Cardiac muscle cell (in vitro differentiated cells and primary cell): Measurements from ENCODE around the gene TCF4. TPM values are rescaled to one million over a fixed set of nuclear protein-coding genes. Genes with fewer than 3 reads are reported as not detected.
"Not testable (repeated sequence)": the region's sequence is repeated elsewhere in the genome, so short reads cannot be mapped to it uniquely, and the experiment has no call there.

ENCODE experiments used
- DNase-seq, 2 donors: peaks; one replicate each; pipeline versions ENCODE4 v3.0.0 to v3.0.0-alpha.2; 2010 to 2017; ENCODE audit warnings: low read depth in 1 of 2, low spot score in 1 of 2
- H3K27ac ChIP-seq: fragments of 200-600 bp; sonication (generic); 2 replicates; pipeline ENCODE4 v1.5.1; 2016
- H3K27me3 ChIP-seq: fragments of 200-600 bp; sonication (generic); 2 replicates; pipeline ENCODE4 v1.6.0; 2016; ENCODE audit warnings: control low read depth
- H3K36me3 ChIP-seq: fragments of 200-600 bp; sonication (generic); 2 replicates; pipeline ENCODE4 v1.5.1; 2016; ENCODE audit warnings: control low read depth
- H3K4me1 ChIP-seq: fragments of 200-600 bp; sonication (generic); 2 replicates; pipeline ENCODE4 v1.8.1; 2017; ENCODE audit warnings: low read depth, mild to moderate bottlenecking, mixed run types
- H3K4me3 ChIP-seq: fragments of 200-600 bp; sonication (generic); 2 replicates; pipeline ENCODE4 v1.5.1; 2016; ENCODE audit warnings: mild to moderate bottlenecking
- H3K9me3 ChIP-seq: fragments of 200-600 bp; sonication (generic); 2 replicates; pipeline ENCODE4 v1.5.1; 2017; ENCODE audit warnings: low read depth, mild to moderate bottlenecking, control low read depth
- polyA plus RNA-seq: library from polyadenylated mRNA; unstranded; fragments of >200 nt; fragmentation: Nextera tagmentation; extraction: Ambion mirVana; gene quantifications from 2 replicates; pipeline ENCODE4 v1.2.1, GENCODE V29; 2016
- total RNA-seq: library from RNA; depleted of rRNA; stranded (reverse); fragments of >200 nt; gene quantifications from 2 replicates; pipeline ENCODE4 v1.2.3, GENCODE V29; 2016
- TF ChIP-seq, protein P1 (sequence below): IDR thresholded peaks from 2 replicates; pipeline ENCODE4 v1.5.1; 2012; ENCODE audit warnings: low read depth, mild to moderate bottlenecking, low read length

The TCF4 gene
- total and polyA plus RNA-seq, 2 experiments from 2014 or later: 38.3 to 59.2 TPM

- H3K9me3 ChIP-seq: no peaks in the 10 kb centered on the region
- no peak overlapping the region for H3K4me3 ChIP-seq
- no peaks in the 10 kb centered on the region for H3K36me3 ChIP-seq
- no peaks in the 10 kb centered on the region for H3K27me3 ChIP-seq
- TF ChIP-seq, protein P1, sequence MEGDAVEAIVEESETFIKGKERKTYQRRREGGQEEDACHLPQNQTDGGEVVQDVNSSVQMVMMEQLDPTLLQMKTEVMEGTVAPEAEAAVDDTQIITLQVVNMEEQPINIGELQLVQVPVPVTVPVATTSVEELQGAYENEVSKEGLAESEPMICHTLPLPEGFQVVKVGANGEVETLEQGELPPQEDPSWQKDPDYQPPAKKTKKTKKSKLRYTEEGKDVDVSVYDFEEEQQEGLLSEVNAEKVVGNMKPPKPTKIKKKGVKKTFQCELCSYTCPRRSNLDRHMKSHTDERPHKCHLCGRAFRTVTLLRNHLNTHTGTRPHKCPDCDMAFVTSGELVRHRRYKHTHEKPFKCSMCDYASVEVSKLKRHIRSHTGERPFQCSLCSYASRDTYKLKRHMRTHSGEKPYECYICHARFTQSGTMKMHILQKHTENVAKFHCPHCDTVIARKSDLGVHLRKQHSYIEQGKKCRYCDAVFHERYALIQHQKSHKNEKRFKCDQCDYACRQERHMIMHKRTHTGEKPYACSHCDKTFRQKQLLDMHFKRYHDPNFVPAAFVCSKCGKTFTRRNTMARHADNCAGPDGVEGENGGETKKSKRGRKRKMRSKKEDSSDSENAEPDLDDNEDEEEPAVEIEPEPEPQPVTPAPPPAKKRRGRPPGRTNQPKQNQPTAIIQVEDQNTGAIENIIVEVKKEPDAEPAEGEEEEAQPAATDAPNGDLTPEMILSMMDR: peak; percentile 21
- peaks cover 9% of the 10 kb centered on the region for H3K4me1 ChIP-seq
- peak in 1 of 2 donors; percentile 67 for DNase-seq
- peak overlapping the region; percentile 7 for H3K27ac ChIP-seq
Measured at GRCh38 chr18:55477499-55477859, 110.5 kb downstream of the TCF4 start.

- TF ChIP-seq, protein P1: no peak
- Histone ChIP-seq H3K27ac (no peak overlapping the region), H3K27me3 (no peaks in the 10 kb centered on the region), H3K9me3 (no peaks in the 10 kb centered on the region), H3K4me3 (no peak overlapping the region), H3K36me3 (no peaks in the 10 kb centered on the region), H3K4me1 (peaks cover 9% of the 10 kb centered on the region)
- no peak for DNase-seq
Measured at GRCh38 chr18:55475916-55476315, 112.1 kb downstream of the TCF4 start.

DNA sequence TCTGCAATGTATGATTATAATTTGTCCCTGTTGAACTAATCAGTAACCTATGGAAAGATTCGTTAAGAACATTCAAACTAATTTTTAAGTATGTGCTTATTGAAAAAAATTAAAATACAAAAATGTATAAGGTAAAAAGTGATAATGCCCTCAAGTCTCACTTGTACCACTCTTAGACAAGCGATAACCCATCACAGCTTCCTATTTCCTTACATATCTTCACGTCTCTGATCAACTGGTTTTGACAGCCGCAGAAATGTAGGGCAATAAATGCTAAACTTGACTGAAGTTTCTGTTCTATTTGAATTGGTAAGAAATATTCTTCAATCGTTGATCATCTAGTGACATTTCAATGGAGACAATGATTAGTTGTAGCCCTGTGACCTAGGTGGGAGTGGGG, 112.5 kb downstream of the TCF4 start:
- TF ChIP-seq, protein P1: no peak
- H3K4me1 ChIP-seq: peaks cover 9% of the 10 kb centered on the region
- no peak overlapping the region for H3K27ac ChIP-seq
- no peaks in the 10 kb centered on the region for H3K27me3 ChIP-seq
- no peaks in the 10 kb centered on the region for H3K36me3 ChIP-seq
- DNase-seq: no peak
- no peak overlapping the region for H3K4me3 ChIP-seq
- H3K9me3 ChIP-seq: no peaks in the 10 kb centered on the region

DNA sequence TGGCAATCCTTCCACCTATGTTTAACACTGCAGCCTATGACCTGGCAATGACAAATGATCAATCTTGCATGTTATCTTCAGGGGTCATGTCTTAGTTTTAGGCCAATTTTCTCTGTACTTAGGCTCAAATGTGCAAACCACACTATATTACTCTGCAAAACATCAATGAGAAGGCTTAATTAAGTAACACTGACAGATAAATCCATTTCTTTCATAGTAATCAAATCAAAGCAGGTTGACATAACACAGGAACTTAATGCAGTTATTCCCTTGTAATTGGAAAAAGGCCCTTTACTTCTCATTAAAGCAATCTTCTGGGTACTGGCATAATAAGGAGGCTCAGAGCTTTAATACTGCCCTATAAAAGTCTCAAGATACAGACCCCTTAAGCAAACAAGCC, 114.4 kb downstream of the TCF4 start:
- TF ChIP-seq, protein P1: no peak
- Histone ChIP-seq H3K27ac (no peak overlapping the region), H3K27me3 (no peaks in the 10 kb centered on the region), H3K36me3 (no peaks in the 10 kb centered on the region), H3K9me3 (no peaks in the 10 kb centered on the region), H3K4me3 (no peak overlapping the region), H3K4me1 (peaks cover 9% of the 10 kb centered on the region)
- no peak for DNase-seq

DNA sequence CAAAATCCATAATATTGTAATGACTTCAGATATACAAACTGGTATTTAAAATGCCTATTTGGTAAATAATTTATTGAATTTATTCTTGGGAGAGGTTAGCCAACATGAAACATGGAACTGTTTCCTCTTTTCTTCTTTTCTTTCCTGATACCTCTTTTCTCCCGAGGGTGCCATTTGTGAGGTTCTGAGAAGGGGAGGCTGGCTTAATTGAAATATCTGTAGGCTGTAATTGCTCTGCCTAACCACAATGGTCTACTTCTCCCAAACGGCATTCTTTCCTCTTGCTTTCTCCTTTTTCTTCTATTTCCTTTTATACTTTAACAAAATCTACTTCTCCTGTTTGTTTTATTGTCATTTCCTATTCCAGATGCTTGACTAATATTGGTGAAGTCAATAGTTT, 114.9 kb downstream of the TCF4 start:
- TF ChIP-seq, protein P1: no peak
- Histone ChIP-seq H3K9me3 (no peaks in the 10 kb centered on the region), H3K27ac (no peak overlapping the region), H3K4me1 (peaks cover 6% of the 10 kb centered on the region), H3K27me3 (no peaks in the 10 kb centered on the region), H3K4me3 (no peak overlapping the region), H3K36me3 (no peaks in the 10 kb centered on the region)
- no peak for DNase-seq

- H3K27ac ChIP-seq: no peak overlapping the region
- H3K9me3 ChIP-seq: no peaks in the 10 kb centered on the region
- TF ChIP-seq, protein P1: no peak
- H3K4me1 ChIP-seq: no peaks in the 10 kb centered on the region
- no peaks in the 10 kb centered on the region for H3K27me3 ChIP-seq
- no peak for DNase-seq
- H3K36me3 ChIP-seq: no peaks in the 10 kb centered on the region
- H3K4me3 ChIP-seq: no peak overlapping the region
Measured at GRCh38 chr18:55470826-55471225, 117.2 kb downstream of the TCF4 start.

DNA sequence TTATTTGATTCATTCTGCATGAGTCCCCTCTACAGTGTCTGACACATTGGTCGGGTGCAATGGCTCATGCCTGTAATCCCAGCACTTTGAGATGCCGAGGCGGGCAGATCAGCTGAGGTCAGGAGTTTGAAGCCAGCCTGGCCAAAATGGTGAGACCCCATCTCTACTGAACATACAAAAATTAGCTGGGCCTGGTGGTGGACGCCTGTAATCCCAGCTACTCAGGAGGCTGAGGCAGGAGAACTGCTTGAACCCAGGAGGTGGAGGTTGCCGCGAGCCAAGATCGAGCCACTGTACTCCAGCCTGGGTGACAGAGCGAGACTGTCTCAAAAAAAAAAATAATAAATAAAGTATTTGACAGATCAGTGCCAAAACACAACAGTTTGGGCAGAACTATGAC, 118.9 kb downstream of the TCF4 start:
- not testable (repeated sequence) for H3K27ac ChIP-seq, H3K4me1 ChIP-seq, H3K4me3 ChIP-seq, H3K9me3 ChIP-seq, H3K36me3 ChIP-seq, H3K27me3 ChIP-seq, DNase-seq
